Right atrium auricular region (tissue), 2 donors: ENCODE results near the gene ORC2. TPM values are rescaled to one million over a fixed set of nuclear protein-coding genes. Genes with fewer than 3 reads are reported as not detected.
"Not testable (repeated sequence)": the region's sequence is repeated elsewhere in the genome, so short reads cannot be mapped to it uniquely, and the experiment has no call there.

Experiments
- DNase-seq: peaks from one replicate; pipeline ENCODE4 v3.0.0-alpha.2; 2019; ENCODE audit warnings: low spot score
- H3K27ac ChIP-seq, 2 donors: fragments of 200-600 bp; sonication (generic); 1 replicate in 1 of 2; 2 replicates in 1 of 2; pipeline ENCODE4 v1.5.1; 2016 to 2019
- H3K27me3 ChIP-seq, 2 donors: fragments of 200-600 bp; sonication (generic); one replicate each; pipeline versions ENCODE4 v1.5.1 to v1.6.0; 2017 to 2019
- H3K36me3 ChIP-seq: fragments of 200-600 bp; sonication (generic); one replicate; pipeline ENCODE4 v1.5.1; 2016
- H3K4me1 ChIP-seq, 2 donors: fragments of 200-600 bp; sonication (generic); one replicate each; pipeline versions ENCODE4 v1.5.1 to v1.6.0; 2017 to 2019
- H3K4me3 ChIP-seq, 2 donors: fragments of 200-600 bp; sonication (generic); 1 replicate in 1 of 2; 2 replicates in 1 of 2; pipeline ENCODE4 v1.5.1; 2017 to 2019; ENCODE audit warnings: mild to moderate bottlenecking in 1 of 2, moderate library complexity in 1 of 2
- H3K9me3 ChIP-seq, 2 donors: fragments of 200-600 bp; sonication (generic); one replicate each; pipeline ENCODE4 v1.5.1; 2019
- CTCF ChIP-seq, 2 donors: fragments of 200-600 bp; sonication (generic); IDR thresholded peaks; one replicate each; pipeline ENCODE4 v1.5.1; 2019; ENCODE audit warnings: antibody characterized with exemption in 2 of 2
- total RNA-seq, 2 donors: library from RNA; depleted of rRNA; stranded (reverse); fragments of >200 nt; gene quantifications; one replicate each; pipeline ENCODE4 v1.1.0, GENCODE V29; 2016

The ORC2 gene
- total RNA-seq, 2 donors from 2014 or later: 8.5 to 14.7 TPM

- TF ChIP-seq CTCF (IDR thresholded peaks at IDR 0.05): no peak
- Histone ChIP-seq H3K4me1 (no peaks in the 10 kb centered on the region), H3K27me3 (no peaks in the 10 kb centered on the region), H3K9me3 (no peaks in the 10 kb centered on the region), H3K36me3 (peaks cover 44% of the 10 kb centered on the region), H3K27ac (no peak overlapping the region), H3K4me3 (no peak overlapping the region)
- no peak for DNase-seq
These were observed 29.6 kb upstream of the ORC2 start for GRCh38 chr2:200993097-200993496.

- no peak for DNase-seq
These were observed 23.7 kb upstream of the ORC2 start for GRCh38 chr2:200987137-200987536.

GRCh38 chr2:200985799-200986198 lies 22.3 kb upstream of the ORC2 start:
- Histone ChIP-seq H3K4me3 (no peak overlapping the region), H3K27ac (no peak overlapping the region), H3K36me3 (peaks cover 44% of the 10 kb centered on the region), H3K9me3 (no peaks in the 10 kb centered on the region), H3K4me1 (no peaks in the 10 kb centered on the region), H3K27me3 (no peaks in the 10 kb centered on the region)
- DNase-seq: no peak
- no peak for TF ChIP-seq CTCF (IDR thresholded peaks at IDR 0.05)

More at GRCh38 chr2:200987137-200987536, 23.7 kb upstream of the ORC2 start:
- Histone ChIP-seq H3K9me3 (no peaks in the 10 kb centered on the region), H3K27me3 (no peaks in the 10 kb centered on the region), H3K4me3 (no peak overlapping the region), H3K36me3 (peaks cover 41% of the 10 kb centered on the region), H3K27ac (no peak overlapping the region), H3K4me1 (no peaks in the 10 kb centered on the region)
- TF ChIP-seq CTCF (IDR thresholded peaks at IDR 0.05): no peak

- Histone ChIP-seq H3K27me3 (no peaks in the 10 kb centered on the region), H3K27ac (no peak overlapping the region), H3K9me3 (no peaks in the 10 kb centered on the region), H3K4me3 (no peak overlapping the region), H3K4me1 (no peaks in the 10 kb centered on the region), H3K36me3 (peaks cover 15% of the 10 kb centered on the region)
- DNase-seq: no peak
- no peak for TF ChIP-seq CTCF (IDR thresholded peaks at IDR 0.05)
These were observed 13.2 kb upstream of the ORC2 start for GRCh38 chr2:200976710-200977109.

- peaks cover 4% of the 10 kb centered on the region for H3K36me3 ChIP-seq
- no peaks in the 10 kb centered on the region for H3K27me3 ChIP-seq
- no peak for TF ChIP-seq CTCF (IDR thresholded peaks at IDR 0.05)
- H3K9me3 ChIP-seq: no peaks in the 10 kb centered on the region
- H3K4me1 ChIP-seq: no peaks in the 10 kb centered on the region
- DNase-seq: no peak
- H3K4me3 ChIP-seq: no peak overlapping the region
- no peak overlapping the region for H3K27ac ChIP-seq
These were observed 12.2 kb upstream of the ORC2 start for GRCh38 chr2:200975672-200976071.

- H3K27me3 ChIP-seq: not testable (repeated sequence)
These were observed 6.6 kb upstream of the ORC2 start for GRCh38 chr2:200970057-200970456.

More at GRCh38 chr2:200970057-200970456, 6.6 kb upstream of the ORC2 start:
- not testable (repeated sequence) for H3K9me3 ChIP-seq, H3K4me3 ChIP-seq, H3K27ac ChIP-seq, H3K4me1 ChIP-seq, H3K36me3 ChIP-seq, DNase-seq
